ENCODE measurements around the gene USP25.

The USP25 gene

DNA sequence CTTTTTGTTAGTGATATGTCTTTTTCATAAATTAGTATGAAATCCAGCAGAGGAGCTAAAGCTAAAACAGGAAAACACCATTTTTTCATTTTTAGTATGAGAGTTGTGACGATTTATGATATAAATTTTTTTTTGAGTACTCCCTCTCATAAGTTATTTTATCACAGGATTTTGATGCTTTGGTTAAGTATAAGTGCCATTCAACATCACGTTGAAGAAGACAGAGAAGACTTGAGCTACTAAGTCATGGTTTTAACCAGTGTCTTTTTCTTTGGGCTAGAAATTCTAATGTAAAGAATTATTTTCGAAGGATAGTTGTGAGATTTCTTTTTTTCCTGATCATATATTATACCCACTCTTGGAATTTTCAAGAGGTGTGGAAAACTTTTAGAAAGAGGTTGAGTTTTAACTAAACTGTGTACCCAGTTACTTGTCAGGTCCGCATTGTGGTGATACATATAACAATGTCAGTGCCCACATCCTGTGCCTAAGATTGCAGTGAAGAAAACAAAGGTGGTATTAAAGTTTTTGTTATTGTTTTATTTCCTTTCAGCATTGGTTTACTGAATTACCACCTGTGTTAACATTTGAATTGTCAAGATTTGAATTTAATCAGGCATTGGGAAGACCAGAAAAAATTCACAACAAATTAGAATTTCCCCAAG, 93.8 kb downstream of the USP25 start:
- no peak for DNase-seq

DNA sequence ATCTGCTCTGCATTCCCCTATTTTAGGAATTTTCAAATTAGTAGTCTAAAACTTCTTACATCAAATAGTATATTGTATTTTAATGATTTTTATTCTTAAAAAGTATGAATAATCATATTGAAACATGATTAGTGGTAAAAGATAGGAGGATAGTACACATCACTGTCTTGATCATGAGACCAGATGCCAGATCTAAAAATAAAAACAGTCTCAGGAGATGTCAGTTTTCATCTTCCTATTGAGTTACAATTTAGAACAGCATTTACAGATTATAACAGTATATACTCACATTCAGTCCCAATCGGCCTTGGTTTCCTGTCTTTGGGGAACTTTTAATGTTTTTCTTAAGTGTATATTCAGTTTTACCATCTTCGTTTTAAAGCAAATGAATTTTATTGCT, 95.9 kb downstream of the USP25 start:
- DNase-seq: no peak

DNA sequence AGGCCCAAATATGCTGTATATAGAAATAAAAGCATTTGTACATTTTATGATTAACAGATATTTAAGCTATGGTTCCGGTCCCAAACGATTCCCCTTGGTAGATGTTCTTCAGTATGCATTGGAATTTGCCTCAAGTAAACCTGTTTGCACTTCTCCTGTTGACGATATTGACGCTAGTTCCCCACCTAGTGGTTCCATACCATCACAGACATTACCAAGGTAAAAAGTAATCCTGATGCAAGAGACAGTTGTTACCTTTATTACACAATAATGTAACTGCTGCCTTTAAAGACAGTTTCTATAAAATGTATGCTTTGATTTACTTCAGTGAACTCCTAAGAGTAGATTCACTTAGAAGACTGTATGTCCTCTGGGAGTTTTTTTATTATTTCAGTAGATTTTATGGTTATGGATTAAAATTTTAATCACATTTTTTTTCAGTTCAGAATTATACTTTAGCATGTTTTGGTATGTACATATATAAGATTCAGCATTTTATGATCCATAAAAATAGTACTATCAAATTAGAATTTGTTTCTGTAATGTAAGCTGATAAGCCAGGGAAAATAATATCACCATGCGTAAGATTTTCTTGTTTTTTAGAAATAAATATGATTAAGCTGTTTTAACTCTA, 96.5 kb downstream of the USP25 start:
- DNase-seq: no peak

DNA sequence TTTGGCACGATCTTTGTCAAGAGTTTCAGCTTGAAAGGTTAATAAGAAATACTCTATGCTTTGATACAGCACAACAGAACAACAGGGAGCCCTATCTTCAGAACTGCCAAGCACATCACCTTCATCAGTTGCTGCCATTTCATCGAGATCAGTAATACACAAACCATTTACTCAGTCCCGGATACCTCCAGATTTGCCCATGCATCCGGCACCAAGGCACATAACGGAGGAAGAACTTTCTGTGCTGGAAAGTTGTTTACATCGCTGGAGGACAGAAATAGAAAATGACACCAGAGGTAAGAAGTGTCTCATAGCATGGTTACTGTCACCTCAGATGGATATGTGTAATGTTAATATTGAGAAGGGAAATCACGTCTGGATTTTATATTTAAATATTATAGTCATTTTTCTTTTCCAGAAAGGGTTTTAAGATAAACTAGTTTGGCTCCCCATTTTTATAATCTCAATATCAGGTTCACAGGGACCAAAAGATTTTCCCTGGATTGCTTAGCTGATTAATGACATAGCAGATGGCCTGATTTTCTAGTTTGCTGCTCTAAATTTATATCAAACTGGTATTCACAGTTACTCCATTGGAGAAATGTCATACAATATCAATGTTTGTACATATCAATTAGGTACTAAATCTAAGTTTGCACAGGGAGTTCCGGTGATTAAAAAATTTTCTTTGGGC, 97.3 kb downstream of the USP25 start:
- DNase-seq: no peak

DNA sequence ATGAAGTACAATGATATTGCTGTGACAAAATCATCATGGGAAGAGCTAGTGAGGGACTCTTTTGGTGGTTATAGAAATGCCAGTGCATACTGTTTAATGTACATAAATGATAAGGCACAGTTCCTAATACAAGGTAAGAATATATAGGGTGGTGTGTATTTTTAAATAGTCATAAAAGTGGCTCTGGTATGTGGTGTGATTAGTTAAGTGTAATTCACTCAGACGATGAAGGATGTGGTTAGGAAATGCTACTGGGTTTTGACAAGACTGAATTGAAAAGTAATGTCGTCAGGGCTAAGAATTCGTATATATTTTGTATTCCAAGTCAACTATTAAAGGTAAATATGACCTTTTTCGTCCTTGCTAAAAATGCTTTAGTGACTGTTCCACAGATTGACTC, 101.7 kb downstream of the USP25 start:
- no peak for DNase-seq

DNA sequence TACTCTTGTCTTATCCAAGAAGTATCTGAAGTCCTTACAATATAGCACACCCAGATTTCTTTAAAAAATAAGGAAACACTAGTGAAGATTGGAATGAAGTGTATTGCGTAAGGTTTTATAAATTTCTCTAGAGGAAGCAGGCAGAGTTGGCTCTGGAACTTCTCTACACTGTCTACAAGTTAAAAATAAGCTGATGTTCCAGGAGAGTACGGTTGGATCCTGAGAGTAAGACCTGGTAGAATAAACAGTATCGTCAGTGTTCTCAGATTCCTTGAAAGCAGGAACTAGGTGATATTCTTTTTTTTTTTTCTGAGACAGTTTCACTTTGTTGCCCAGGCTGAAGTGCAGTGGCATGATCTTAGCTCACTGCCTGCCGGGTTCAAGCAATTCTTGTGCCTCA, 107.9 kb downstream of the USP25 start:
- DNase-seq: no peak

DNA sequence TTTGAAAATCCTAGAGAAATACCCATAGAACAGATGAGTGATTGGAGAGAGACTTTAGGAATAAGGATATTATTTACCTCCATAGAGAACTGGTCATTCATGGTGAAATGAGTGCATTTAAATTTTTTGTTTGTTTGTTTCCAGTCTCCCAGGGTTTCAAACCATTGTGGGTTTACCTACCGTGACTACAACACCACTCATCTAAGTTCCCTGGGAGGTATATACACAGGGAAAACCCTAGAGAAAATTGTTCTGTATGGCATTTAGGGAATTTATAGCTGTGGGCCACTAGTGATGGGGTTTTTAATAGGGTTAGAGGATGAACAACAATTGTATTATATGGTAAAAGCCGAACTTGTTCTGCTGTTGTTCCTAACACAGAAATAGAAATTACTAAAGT, 109.2 kb downstream of the USP25 start:
- DNase-seq: no peak

DNA sequence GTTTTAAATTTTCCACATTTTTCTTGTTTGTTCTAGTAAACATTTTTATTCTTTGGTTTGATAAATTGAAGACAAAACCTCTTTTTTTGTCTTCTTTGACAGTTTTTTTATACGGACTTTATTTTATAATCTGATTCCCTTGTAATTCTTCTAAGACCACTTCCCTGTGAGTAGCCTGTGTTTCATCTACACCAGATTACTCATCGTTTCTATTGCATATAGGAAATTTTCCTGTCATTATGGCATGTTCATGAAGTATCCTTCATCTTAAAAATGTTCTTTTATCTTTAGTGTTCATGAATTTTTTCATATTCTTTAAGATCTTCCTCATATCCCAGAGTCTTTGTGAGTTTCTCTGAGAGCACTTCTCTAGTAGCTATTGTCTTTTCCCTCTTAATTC, 109.8 kb downstream of the USP25 start:
- DNase-seq: no peak

DNA sequence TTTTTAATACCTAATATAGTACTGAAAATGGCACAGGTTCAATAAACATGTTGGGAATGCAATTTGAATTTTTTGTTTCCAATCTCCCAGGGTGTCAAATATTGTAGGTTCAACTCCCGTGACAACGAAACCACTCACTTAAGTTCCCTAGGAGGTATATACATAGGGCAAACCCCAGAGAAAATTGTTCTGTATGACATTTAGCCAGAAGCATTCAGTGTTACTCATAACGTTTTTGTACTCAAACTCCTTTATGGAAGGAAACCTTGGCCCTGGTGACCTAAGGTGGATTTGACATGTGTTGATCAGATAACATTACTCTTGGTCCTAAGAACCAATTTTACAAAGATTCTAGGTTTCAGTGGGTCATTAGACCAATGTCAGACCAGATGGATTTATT, 110.6 kb downstream of the USP25 start:
- no peak for DNase-seq

DNA sequence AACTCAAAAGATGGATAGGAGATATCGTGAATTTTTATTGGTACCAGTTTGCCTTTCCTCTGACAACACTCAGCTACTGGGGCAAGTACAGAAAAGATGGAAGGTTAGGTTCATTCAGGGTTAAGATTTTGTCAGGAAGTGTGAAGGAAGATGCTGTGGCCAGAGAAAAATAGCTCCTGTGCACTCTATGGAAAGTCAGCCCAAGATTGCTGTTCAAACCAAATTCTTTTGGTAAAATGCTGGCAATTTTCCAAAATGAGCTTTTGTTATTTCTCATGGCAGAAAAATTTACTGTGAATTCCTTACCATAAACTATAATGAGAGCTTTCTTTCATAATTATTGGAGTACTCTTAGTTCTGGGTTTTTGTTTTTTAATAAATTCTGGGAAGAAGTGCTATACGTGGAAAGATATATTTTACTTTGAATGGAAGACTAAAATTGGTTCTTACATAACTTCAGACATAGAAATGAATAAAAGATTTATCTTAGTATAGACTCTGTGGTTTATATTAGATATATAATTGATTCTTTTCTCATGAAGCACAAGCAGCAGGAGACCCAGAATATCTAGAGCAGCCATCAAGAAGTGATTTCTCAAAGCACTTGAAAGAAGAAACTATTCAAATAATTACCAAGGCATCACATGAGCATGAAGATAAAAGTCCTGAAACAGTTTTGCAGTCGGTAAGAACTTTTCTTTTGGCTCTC, 112.2 kb downstream of the USP25 start:
- DNase-seq: no peak

DNA sequence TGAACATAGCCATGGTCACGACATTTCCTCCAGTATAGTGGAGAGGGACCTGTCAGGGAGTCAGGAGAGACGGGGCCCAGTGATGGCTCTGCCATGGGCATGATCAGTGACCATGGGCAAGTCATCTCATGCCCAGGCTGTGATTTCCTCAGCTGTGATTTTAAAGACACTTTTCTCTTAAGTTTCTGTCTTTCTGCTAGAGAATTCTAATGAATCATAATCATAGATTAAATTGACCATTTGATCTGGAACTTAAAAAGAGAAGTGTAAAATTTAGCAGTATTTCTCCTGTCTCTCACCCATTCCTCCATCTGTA, 112.7 kb downstream of the USP25 start:
- DNase-seq: no peak

DNA sequence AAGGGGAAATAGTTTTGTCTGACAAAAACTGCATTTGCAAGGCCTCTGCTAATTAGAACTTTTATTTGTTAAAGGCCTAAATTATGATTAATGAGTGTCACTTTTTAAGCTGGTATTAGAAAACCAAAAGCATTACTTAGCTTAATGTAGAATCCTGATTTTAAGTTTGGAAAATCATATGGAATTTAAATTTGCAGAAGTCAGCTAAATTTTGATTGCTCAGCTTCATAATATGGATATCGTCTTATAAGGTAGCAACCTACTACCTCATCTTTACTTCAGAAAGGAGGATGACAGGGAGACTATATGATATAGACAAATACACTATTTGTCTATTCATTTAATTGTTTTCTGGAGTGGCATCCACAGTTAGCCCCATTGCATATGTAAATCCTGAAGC, 114.0 kb downstream of the USP25 start:
- DNase-seq: no peak

DNA sequence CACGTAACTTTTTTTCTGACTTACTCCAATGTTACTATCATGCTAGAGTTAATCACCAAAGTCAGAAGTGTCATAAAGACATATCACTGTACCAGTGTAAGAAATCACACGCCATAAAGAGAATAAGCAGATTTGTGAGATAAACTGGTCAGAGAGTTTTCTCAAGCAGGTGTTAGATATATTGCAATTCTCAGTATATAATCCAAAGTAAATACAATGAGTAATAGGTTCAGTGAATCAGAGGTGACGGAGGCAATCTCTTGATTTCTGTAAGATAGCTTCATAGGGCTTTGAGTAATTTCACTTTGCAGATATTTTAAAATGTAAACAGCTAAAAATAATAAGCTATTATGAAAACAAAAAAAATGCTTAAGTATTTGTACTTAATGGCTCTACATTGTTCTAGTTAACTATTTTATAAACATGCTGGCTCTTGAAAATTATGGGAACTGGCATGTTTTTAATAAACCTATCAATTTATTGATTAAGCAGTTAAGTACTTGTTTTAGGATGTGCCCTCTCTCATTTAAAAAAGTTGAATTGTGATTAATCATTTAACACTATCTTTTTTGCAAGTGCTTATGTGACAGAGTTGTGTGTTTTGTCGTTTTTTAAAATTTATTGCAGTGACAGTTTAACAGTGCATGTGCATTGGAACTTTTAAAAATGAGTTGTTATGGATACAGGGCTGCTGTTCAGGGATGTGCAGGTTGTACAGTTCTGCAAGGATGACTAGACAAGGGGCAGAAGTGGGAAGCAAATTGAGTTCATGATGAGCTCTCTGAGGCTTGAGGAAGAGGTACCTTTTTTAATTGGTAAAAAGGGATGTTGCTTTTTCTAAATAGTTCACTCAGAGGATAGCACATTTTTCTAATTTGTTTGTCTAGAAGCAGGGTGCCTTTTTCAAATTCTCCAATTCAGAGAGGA, 119.1 kb downstream of the USP25 start:
- DNase-seq: no peak

DNA sequence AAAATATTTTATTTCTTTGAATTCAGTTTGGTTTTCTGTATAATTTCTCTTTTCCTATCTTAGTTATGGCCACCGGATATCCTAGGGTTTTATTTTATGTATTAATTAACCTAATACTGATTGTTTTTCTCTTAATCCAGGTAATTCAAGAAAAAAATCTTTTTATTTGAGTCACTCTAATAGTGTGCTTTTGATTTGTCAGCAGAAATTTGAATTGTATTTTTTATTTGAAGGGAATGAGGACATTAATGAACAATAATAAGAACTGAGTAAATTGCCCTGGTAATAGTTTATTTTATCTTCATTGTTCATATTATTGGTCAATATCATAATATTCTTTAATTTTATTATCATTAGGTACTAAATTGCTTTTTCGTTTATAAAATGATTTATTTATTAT, 120.1 kb downstream of the USP25 start:
- no peak for DNase-seq

DNA sequence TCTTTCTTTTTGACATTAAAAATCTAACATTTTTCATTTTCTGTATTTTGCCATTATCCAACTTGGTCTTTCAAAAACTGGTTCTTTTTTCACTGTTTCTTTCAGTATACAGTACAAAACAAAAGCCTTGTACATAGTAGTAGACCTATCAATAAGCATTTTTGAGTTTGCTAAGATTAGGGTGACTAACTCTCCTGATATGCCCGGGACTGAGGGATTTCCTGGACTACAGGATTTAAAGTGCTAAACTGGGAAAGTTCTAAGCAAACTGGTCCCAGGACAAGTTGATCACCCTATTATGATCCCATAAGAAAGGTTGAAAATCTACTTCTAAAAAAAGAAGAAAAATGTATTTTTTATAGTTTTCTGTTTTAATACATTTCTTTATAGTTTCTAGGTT, 120.9 kb downstream of the USP25 start:
- no peak for DNase-seq

DNA sequence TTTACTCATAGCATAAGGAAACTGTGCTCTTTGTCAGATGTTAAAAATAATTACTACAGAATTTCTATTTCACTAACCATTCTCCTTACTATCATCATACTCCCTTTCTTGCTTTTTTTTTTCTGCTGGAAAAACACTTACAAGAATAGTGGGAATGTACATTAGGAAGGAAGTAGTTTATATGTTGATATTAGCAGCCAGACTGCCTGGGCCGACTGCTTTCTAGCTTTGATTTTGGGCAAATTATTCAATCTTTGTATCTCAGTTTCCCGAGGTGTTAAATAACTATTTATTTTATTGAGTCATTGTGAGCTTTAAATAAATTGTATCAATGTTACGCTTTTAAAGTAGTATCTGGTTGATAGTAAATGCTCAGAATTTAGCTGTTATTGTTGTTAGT, 122.4 kb downstream of the USP25 start:
- no peak for DNase-seq

DNA sequence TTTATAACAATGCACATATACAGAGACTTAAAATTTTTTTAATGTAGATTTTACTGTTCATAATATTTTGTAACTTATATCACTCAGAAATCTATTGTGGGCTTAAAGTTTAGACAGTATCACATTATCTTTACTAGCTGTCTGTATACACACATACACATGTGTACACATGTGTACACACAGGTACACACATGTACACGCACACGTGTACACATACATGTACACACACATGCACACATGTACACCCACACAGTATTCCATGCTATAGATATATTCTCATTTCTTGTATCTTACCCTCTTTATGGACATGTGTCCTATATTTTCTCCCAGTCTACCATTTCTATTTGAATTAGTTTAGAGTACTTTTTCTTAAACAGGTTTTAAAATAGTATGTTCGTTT, 123.3 kb downstream of the USP25 start:
- no peak for DNase-seq

DNA sequence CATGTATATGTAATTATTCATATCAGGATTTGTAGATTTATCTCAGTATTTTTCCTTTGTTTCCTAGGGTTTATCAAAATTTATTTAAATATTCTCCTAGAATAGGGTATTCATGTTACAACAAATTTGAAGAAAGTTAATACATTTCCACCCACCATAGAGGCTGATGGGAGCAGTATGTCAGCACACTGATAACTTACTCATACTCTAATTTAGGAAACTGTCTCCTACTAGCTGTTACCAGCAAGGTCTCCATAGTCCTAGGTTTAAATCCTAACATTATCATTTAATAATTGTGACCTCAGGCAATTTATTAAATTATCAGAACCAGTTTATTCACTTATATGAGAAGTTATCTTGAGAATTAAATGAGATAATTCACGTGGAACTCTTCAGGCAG, 127.0 kb downstream of the USP25 start:
- no peak for DNase-seq

DNA sequence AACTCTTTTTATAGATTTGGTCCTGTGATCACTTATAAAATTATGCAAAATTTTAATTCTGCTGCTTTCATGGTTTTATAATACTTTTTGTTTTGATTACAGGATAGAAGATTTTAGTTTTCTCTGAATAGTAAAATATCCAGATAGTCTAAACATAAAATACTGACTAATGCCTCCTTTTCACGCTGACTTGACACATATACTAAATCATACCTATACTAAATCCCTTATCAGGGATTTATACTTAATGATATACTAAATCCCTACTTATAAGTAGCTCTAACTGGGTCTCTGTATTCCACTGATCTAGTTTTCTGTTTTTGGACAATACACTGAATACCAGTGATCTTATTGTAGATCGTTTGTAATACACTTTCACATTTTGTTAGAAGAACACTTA, 128.0 kb downstream of the USP25 start:
- DNase-seq: no peak

DNA sequence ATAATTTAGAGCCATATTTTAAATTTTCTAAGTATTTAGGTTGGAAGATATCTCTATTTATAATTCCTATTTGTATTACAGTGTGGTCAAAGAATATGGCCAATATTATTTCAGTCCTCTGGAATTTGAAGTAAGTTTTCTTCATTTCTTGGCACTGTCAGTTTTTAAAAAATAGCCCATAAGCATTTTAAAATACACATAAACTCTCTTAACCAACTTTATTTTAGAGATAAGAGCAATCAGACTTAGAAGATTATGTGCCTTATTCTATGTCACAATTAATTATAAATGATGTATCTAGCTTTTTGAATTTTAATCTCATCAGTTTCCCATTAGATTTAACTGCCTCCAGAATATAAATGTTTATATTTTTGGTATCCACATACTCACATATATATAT, 130.8 kb downstream of the USP25 start:
- DNase-seq: no peak

DNA sequence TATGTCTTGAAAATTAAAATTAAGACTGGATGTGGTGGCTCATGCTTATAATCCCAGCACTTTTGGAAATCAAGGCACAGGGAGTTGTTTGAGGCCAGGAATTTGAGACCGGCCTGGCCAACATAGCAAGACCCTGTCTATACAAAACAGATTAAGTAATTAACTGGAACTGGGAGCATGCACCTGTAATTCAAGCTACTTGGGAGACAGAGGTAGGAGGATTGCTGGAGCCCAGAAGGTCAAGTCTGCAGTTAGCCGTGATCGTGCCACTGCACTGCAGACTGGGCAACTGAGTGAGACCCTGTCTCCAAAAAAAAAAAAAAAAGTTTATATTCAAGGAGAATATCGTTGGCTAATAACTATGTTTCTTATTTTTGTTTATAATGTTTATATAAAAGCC, 139.2 kb downstream of the USP25 start:
- no peak for DNase-seq

DNA sequence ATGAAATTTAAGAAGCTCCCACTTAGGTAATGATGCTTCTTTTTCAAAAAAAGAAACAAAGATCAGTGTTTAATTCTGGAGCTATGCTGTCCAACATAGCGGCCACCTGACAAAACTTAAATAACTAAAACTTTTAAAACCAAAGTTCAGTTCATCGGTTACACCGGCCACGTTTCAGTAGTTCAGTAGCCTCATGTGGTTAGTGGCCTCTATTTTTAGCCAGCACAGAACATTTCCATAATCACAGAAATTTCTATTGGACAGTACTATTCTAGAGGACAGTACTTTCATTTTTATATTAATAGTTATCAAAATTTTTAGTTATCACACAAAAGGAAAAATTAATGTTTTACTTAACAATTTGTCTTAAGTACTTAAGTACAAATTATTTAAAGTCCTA, 141.0 kb downstream of the USP25 start:
- DNase-seq: no peak

DNA sequence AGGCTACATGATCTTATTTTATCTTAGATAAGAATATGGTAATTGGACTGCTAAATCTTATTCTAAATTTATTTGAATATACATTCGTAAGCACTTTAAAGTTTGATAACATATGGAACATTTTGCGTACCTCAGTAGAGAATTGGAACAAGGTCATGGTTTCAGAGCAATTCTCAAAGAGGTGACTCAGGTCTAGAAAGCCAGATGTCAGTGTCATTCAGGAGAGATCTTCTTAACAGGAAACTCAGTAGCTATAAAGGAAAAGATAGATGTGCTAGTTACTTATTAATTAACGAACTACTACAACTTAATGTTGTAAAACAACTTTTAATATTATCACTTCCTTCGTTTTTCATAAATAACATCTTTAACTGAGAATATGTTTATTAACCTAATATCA, 142.5 kb downstream of the USP25 start:
- no peak for DNase-seq
